Inflammatory macrophage treated with lipopolysaccharide for 4 hours (primary cell): ENCODE results near the gene VCX3A.
"Not testable (repeated sequence)": the region's sequence is repeated elsewhere in the genome, so short reads cannot be mapped to it uniquely, and the experiment has no call there.

Experiments
- DNase-seq: peaks from one replicate; pipeline ENCODE4 v3.0.0-alpha.2; 2020

VCX3A gene

DNA sequence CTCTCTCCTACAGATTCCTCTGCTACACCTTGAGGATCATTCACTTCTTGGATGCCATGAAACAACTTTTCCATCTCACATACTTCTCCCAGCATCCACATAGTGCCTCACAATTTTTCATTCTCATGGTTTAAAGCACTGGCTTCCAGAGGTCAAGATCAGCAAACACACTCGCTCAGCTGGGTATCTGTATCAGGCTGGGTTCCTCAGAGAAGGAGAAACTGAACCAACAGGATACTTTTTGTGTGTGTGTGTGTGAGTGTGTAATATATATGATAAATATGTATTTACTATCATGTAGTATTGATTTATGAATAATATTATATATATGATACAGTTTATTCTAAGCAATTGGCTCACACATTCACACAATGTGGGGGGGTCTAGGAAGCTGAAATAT, at the start of gene VCX3A:
TSS of gene VCX3A (minus strand) at position 101 of the 400 bp plus-strand sequence. CDS start 621 bp downstream, outside the sequence.
- not testable (repeated sequence) for DNase-seq

DNA sequence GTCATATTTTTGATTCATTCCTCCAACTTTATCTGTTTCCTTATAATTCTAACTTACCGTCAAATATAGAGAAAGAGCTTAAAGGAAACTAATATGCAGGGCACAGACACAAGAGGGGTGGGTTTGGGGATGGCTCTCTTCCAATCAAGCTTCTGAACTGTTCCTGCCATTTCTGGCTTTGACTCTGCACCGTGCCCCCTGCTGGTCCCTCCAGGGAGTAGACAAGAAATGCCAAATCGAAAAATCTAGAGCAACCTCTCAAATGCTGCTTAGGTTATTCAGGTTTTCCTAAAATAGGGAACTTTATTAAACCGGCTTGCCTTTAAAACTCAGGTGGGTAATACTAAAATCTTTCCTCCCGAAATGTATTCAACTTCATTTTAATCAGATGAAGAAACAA, 39.8 kb upstream of the VCX3A start:
- no peak for DNase-seq

DNA sequence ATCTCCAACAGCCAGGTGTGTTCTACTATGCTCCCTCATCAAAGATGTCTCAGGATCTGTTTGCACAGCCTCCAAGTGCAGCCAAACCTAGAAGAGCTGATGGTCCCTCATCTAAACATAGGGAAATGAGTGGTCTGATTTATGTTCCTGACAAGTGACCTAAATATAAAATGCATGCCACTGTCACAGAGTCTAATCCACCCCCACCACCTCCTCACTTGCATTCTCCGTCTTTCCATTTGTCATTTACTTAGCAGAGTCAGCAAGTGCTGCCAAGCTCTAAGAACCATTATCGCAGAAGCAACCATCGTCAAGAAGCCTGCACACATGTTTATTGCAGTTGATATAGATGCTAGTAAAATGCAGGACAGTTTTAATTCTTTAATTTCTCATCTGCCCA, 33.1 kb upstream of the VCX3A start:
- no peak for DNase-seq

DNA sequence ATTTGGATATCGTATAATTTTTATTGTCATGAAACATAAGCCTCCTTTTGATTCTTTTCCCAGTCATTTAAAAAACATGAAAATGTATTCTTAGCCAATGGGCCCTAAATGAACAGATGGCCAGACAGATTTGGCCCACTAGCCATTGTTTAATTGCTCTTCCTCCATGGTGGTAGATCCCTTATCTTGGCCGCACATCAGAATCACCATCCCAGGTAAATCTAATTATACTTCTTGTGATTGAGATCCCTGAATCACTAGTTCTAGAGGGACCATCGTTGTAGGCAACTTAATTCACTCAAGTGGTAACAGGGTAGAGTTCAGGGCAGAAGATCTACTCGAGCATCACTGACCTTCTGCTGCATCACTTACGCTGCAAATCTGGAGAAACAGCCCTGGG, 24.1 kb upstream of the VCX3A start:
- no peak for DNase-seq

DNA sequence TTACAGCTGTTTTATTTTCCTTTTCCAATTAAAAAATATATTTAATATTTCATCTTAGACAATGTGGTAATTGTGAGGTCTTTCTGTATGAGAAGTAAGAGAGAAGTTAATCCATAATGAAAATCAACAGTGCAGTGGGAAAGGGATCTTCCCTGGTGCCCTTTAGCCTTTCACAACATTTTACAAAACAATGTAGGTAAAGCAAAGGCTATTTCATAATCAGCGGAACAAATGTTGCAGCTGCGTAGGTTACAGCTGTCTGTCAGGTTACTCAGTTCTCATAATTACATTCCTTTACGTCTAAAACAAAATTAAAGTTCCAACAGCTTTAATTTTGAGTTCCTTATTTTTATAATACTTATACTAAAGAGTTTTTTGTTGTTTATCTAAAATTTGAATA, 22.8 kb upstream of the VCX3A start:
- no peak for DNase-seq

DNA sequence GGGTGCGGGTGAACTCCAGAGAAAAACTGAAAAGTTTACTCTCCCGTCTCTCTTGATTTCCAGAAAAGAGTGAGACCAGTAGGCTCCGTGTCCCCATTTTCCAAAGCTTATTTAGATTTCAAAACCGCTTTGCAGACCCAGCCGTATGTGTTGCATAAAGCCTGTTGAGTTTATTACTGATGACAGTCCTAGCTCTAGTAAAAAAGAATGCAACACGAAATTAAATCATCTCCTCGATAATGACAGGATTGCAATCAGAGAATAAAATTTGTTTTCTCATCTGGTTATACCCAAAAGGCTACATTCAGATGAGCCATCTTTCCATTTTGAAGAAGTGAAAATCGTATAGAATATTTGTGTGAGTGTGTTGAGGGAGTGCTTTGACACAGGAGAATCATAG, 16.1 kb upstream of the VCX3A start:
- no peak for DNase-seq

DNA sequence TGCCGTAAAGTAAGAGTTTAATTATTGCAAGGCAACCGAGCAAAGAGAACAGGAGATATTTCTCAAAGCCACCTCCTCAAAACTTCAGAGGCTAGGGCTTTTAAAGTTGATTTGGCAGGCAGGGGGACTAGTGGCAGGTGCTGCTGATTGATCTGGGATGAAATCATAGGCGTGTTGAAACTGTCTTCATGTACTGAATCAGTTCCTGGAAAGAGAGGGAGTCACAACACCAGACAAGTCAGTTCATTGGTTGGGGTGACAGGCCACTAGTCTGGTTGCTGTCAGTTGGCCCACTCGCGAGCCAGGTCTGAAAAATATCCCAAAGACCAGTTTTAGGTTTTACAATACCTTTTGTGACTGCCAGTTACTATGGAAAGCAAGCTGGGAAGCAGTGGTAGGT, 10.8 kb upstream of the VCX3A start:
- DNase-seq, result no peak

DNA sequence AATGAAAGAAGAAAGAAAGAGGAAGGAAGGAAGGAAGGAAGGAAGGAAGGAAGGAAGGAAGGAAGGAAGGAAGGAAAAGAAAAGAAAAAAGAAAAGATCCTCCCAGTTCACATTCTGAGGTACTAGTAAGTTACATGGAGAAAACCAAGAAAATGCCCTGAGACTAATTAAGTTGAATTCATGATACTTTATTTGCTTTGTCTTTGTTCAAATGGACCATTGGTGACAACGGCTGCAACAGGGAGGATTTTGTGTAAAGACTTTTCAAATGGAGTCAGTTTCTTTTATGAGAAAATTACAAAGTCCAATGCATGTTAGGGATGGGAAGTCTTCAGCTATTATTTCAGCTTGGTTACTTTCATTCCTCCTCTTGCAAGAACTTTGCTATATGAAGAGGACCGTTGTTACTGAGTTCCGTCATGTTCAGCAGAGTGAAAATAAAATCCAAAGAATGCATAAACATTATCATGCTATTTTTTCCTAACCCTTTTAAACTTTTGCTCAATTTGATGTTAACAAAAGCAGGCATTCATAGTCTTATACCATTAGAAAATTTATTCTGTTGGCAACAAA, 8.3 kb downstream of the VCX3A start:
- no peak for DNase-seq

DNA sequence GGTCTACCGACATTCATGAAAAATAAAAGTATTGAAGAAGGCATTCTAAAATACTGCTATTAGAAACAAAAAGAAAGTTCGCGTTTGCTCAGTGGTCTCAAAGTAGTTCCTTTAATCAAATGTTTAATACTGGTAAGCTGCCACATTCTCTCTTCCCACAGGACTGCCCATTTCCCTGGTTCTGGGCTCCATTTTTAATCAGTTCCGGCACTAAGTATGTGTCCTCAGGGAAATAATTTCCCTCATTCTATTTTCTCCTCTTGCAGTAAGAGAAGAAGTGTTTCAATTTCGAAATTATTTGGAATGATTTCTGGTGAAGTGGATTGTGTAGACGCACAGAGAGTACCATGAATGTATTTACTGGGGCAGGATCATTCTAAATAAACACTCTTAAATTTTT, 17.5 kb downstream of the VCX3A start:
- no peak for DNase-seq

DNA sequence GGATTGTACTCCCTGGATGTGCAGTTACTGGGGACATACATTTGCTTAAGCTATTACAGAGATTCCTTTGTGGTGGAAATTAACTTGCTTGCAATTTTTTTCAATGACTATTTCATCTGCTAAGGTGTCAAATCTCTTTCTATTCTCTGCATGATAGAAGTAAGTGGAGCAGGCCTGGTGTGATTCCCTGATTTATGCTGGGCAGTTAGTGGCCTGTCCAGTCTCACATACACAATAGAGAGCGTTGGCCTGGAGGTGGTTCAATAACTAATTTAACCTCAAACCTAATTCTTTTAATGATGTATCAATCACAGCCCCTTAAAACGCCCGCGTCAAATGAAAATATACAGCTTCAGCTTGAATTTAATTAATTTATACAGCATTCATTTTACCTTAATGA, 28.5 kb downstream of the VCX3A start:
- no peak for DNase-seq

DNA sequence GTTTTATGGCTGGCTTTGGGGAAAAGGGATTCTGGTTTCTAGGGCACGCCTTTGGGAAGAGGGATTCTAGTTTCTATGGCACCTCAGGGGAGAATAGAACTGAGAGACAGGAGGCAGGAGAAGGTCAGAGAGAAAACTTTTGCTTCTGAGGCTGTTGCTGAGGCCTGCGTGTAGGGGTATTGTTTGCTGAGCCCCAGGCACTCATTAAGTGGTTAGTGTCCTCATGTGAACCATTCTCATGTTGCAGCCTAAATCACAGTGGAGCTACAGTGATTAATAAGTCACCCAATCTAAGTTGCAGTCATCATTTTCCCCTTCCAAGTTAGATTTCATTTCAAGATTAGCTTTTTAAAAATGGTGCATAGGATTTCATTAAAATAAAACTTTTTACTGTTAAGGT, 29.0 kb downstream of the VCX3A start:
- DNase-seq, result no peak

DNA sequence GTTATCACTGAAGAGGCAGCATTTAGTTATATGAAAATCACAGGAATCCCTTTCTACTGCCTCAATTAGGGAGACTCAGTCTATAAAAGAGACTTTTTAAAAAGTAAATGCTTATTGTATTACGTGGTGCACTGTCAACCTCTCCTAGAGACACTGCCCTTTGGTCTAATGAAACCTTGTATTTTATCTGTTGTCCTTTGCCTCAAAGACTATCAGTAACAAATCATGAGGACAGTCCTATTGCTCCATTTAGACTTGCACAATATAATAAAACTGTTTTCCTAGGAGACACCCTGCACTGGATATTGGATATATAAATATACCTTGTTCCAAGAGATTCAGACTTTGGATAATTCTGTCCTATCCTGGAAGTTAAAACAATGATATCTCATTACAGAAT, 34.2 kb downstream of the VCX3A start:
- DNase-seq, result no peak

DNA sequence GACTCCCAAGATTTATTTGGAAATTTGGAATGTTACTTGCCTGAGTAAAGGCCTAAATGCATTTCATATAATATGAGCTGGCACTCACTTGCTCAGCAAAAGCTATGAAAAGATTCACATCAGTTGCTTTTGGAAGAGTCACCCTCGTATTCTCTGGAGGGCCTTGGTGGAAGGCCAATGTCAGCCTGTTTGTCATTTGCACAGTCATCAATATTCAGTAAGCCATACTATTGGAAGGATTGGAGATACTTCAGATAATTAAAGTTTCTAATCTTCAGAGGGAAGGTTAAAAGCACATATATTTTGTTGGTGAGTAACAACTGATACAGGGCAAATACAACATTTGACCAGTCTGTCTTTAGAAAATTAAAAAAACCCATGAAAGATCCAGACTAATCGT, 36.6 kb downstream of the VCX3A start:
- DNase-seq, result no peak
